ENCODE results near the gene KEL. TPM values are rescaled to one million over a fixed set of nuclear protein-coding genes. Genes with fewer than 3 reads are reported as not detected.

Gene KEL
- total RNA-seq, 1 experiment from 2014 or later: not detected

Other genes starting within 250 kb of the KEL start
- not detected in 2 replicates for gene PRSS1, start 212.9 kb downstream of the KEL start, total RNA-seq (2014; rRNA removed; shearing (Covaris generic); ENCODE audit: low replicate concordance)
- gene PRSS2, start 191.4 kb downstream of the KEL start, total RNA-seq (2014; rRNA removed; shearing (Covaris generic); ENCODE audit: low replicate concordance): not detected in 2 replicates
- gene EPHB6, start 107.3 kb downstream of the KEL start, total RNA-seq (2014; rRNA removed; shearing (Covaris generic); ENCODE audit: low replicate concordance): 4.0 and 6.5 TPM in 2 replicates
- not detected in 2 replicates for gene TRPV6, start 76.6 kb downstream of the KEL start, total RNA-seq (2014; rRNA removed; shearing (Covaris generic); ENCODE audit: low replicate concordance)
- gene TRPV5, start 28.6 kb downstream of the KEL start, total RNA-seq (2014; rRNA removed; shearing (Covaris generic); ENCODE audit: low replicate concordance): not detected in 2 replicates
- not detected in 2 replicates for gene LLCFC1, start 22.9 kb downstream of the KEL start, total RNA-seq (2014; rRNA removed; shearing (Covaris generic); ENCODE audit: low replicate concordance)
- gene OR9A2, start 64.8 kb upstream of the KEL start, total RNA-seq (2014; rRNA removed; shearing (Covaris generic); ENCODE audit: low replicate concordance): not detected in 2 replicates
- gene OR6V1, start 90.0 kb upstream of the KEL start, total RNA-seq (2014; rRNA removed; shearing (Covaris generic); ENCODE audit: low replicate concordance): not detected in 2 replicates
- not detected in 2 replicates for gene PIP, start 169.7 kb upstream of the KEL start, total RNA-seq (2014; rRNA removed; shearing (Covaris generic); ENCODE audit: low replicate concordance)
- gene TAS2R39, start 221.1 kb upstream of the KEL start, total RNA-seq (2014; rRNA removed; shearing (Covaris generic); ENCODE audit: low replicate concordance): not detected in 2 replicates